Measurements from ENCODE around the gene C1QTNF6.

The C1QTNF6 gene

GRCh38 chr22:37141971-37142370 is 46.1 kb downstream of the C1QTNF6 start:
- DNase-seq (ENCODE audit: low spot score): no peak

- DNase-seq (ENCODE audit: low spot score): no peak
These were observed 46.6 kb downstream of the C1QTNF6 start for GRCh38 chr22:37141476-37141875.

- DNase-seq (ENCODE audit: low spot score): no peak
These were observed 47.2 kb downstream of the C1QTNF6 start for GRCh38 chr22:37140686-37141323.

GRCh38 chr22:37139762-37140161 is 48.3 kb downstream of the C1QTNF6 start:
- no peak for DNase-seq (ENCODE audit: low spot score)

GRCh38 chr22:37138849-37139561 is 49.0 kb downstream of the C1QTNF6 start:
- no peak for DNase-seq (ENCODE audit: low spot score)

- no peak for DNase-seq (ENCODE audit: low spot score)
These were observed 50.0 kb downstream of the C1QTNF6 start for GRCh38 chr22:37137903-37138665.

GRCh38 chr22:37137131-37137530 is 50.9 kb downstream of the C1QTNF6 start:
- DNase-seq (ENCODE audit: low spot score): no peak

GRCh38 chr22:37135023-37135422 is 53.0 kb downstream of the C1QTNF6 start:
- no peak for DNase-seq (ENCODE audit: low spot score)

GRCh38 chr22:37133304-37134018 is 54.6 kb downstream of the C1QTNF6 start:
- DNase-seq (ENCODE audit: low spot score): no peak

GRCh38 chr22:37132773-37133172 is 55.3 kb downstream of the C1QTNF6 start:
- DNase-seq (ENCODE audit: low spot score): no peak
